IMR-90 (cell line): Measurements from ENCODE around the gene KCNK7. TPM values are rescaled to one million over a fixed set of nuclear protein-coding genes. Genes with fewer than 3 reads are reported as not detected.

Experiments used
- ATAC-seq: fragments of 200-7000 bp; cut with Tn5 transposase; 2 replicates; pipeline ENCODE4 v1.9.1; 2020; ENCODE audit warnings: low read depth, mild to moderate bottlenecking, moderate library complexity
- BruUV-seq: library from RNA; stranded (reverse); fragments of 400-500 nt; replicated peaks from 2 replicates; lab custom pipeline; 2021; lab: Mats Ljungman, UMichigan
- CTCF ChIA-PET: fragments of 300-600 bp; formaldehyde crosslinking; extraction: SDS; loops from one replicate; lab custom pipeline; 2021; ENCODE audit warnings: antibody characterized with exemption; lab: Yijun Ruan, JAX
- POLR2A ChIA-PET: fragments of 300-600 bp; sonication (Branson Sonifier 250); formaldehyde crosslinking; loops from one replicate; lab custom pipeline; 2022; ENCODE audit warnings: antibody characterized with exemption; ENCODE audit not compliant: unreplicated experiment; lab: Charles Lee
- DNase-seq: peaks from one replicate; pipeline ENCODE4 v3.0.0; 2013
- H2AFZ ChIP-seq: replicated peaks from 2 replicates; pipeline ENCODE3; 2013; ENCODE audit warnings: low read length, mild to moderate bottlenecking; ENCODE audit not compliant: poor library complexity
- H2AK5ac ChIP-seq: 2 replicates; pipeline ENCODE4 v1.6.1; 2013; ENCODE audit warnings: low read depth, low read length, inconsistent platforms
- H2AK9ac ChIP-seq: replicated peaks from 2 replicates; pipeline ENCODE3; 2013; ENCODE audit warnings: mild to moderate bottlenecking, low read depth, low read length, moderate library complexity; ENCODE audit not compliant: poor library complexity
- H2BK120ac ChIP-seq: 2 replicates; pipeline ENCODE4 v1.6.1; 2013; ENCODE audit warnings: low read depth, low read length, inconsistent platforms
- H2BK15ac ChIP-seq: 3 replicates; pipeline ENCODE4 v1.6.1; 2013; ENCODE audit warnings: low read depth, low read length, inconsistent platforms
- H2BK20ac ChIP-seq: 2 replicates; pipeline ENCODE4 v1.6.1; 2013; ENCODE audit warnings: low read depth, mild to moderate bottlenecking, inconsistent platforms, low read length, moderate library complexity
- H2BK5ac ChIP-seq: 2 replicates; pipeline ENCODE4 v1.6.1; 2013; ENCODE audit warnings: mild to moderate bottlenecking, low read depth, low read length, inconsistent platforms; ENCODE audit not compliant: poor library complexity, severe bottlenecking
- H3K14ac ChIP-seq: replicated peaks from 2 replicates; pipeline ENCODE4 v1.6.1; 2013; ENCODE audit warnings: low read depth, low read length, inconsistent platforms
- H3K18ac ChIP-seq: 2 replicates; pipeline ENCODE4 v1.6.1; 2013; ENCODE audit warnings: low read depth, low read length, control low read depth
- H3K23ac ChIP-seq: 2 replicates; pipeline ENCODE4 v1.6.1; 2013; ENCODE audit warnings: low read depth, low read length, inconsistent platforms
- H3K27ac ChIP-seq: 2 replicates; pipeline ENCODE4 v1.5.1; 2013; ENCODE audit warnings: mild to moderate bottlenecking, control low read depth, low read length; ENCODE audit not compliant: insufficient read depth
- H3K27me3 ChIP-seq: 2 replicates; pipeline ENCODE4 v1.6.1; 2013; ENCODE audit warnings: low read length; ENCODE audit not compliant: control insufficient read depth, insufficient read depth
- H3K36me3 ChIP-seq: 2 replicates; pipeline ENCODE4 v1.6.1; 2013; ENCODE audit warnings: low read length, mixed read lengths; ENCODE audit not compliant: control insufficient read depth, insufficient read depth
- H3K4ac ChIP-seq: 2 replicates; pipeline ENCODE4 v1.6.1; 2013; ENCODE audit warnings: low read depth, low read length, inconsistent platforms
- H3K4me1 ChIP-seq: 2 replicates; pipeline ENCODE4 v1.6.1; 2013; ENCODE audit warnings: low read length, mixed read lengths; ENCODE audit not compliant: control insufficient read depth, insufficient read depth
- H3K4me2 ChIP-seq: 2 replicates; pipeline ENCODE4 v1.6.1; 2013; ENCODE audit warnings: low read depth, mild to moderate bottlenecking, control low read depth, low read length, moderate library complexity
- H3K4me3 ChIP-seq: 2 replicates; pipeline ENCODE4 v1.5.1; 2013; ENCODE audit warnings: low read depth, mild to moderate bottlenecking, control low read depth, low read length, moderate library complexity; ENCODE audit not compliant: insufficient read depth
- H3K56ac ChIP-seq: 2 replicates; pipeline ENCODE4 v1.6.1; 2013; ENCODE audit warnings: low read length, inconsistent platforms; ENCODE audit not compliant: insufficient read depth; ENCODE audit errors: extremely low read depth
- H3K79me1 ChIP-seq, 2 experiments: 2 replicates each; pipeline ENCODE4 v1.6.1; 2013; ENCODE audit warnings: low read length in 2 of 2, inconsistent platforms in 1 of 2, low read depth in 1 of 2
- H3K9ac ChIP-seq: 2 replicates; pipeline ENCODE4 v1.6.1; 2013; ENCODE audit warnings: low read depth, low read length, control low read depth
- H3K9me1 ChIP-seq: 2 replicates; pipeline ENCODE4 v1.6.1; 2013; ENCODE audit warnings: low read length, inconsistent platforms; ENCODE audit not compliant: insufficient read depth
- H3K9me3 ChIP-seq: 2 replicates; pipeline ENCODE4 v1.6.1; 2013; ENCODE audit warnings: low read length; ENCODE audit not compliant: control insufficient read depth, insufficient read depth
- H4K20me1 ChIP-seq: 2 replicates; pipeline ENCODE4 v1.6.1; 2013; ENCODE audit warnings: low read length, inconsistent platforms; ENCODE audit not compliant: insufficient read depth
- H4K5ac ChIP-seq: 2 replicates; pipeline ENCODE4 v1.6.1; 2013; ENCODE audit warnings: mild to moderate bottlenecking, low read depth, low read length, control low read depth
- H4K8ac ChIP-seq, 2 experiments: 2 replicates each; pipeline ENCODE4 v1.6.1; 2013; ENCODE audit warnings: low read depth in 2 of 2, low read length in 2 of 2, control low read depth in 1 of 2, inconsistent platforms in 1 of 2
- H4K91ac ChIP-seq: 2 replicates; pipeline ENCODE4 v1.6.1; 2013; ENCODE audit warnings: low read depth, low read length, inconsistent platforms; ENCODE audit not compliant: insufficient read depth
- BHLHE40 ChIP-seq: fragments of 150-350 bp; IDR thresholded peaks from 2 replicates; pipeline ENCODE4 v1.6.1; 2016; ENCODE audit warnings: mild to moderate bottlenecking, low read depth, low read length
- MXI1 ChIP-seq: IDR thresholded peaks from 2 replicates; pipeline ENCODE4 v1.6.1; 2012; ENCODE audit warnings: low read depth, mild to moderate bottlenecking, low read length, moderate library complexity, borderline replicate concordance
- POLR2A ChIP-seq: IDR thresholded peaks from 2 replicates; pipeline ENCODE4 v1.6.1; 2012; ENCODE audit warnings: mild to moderate bottlenecking, low read depth, low read length
- WGBS, 2 experiments: methylation state at CpG; one replicate each; pipeline versions ENCODE4 v1.1.5 to v1.1.7; 2013; ENCODE audit warnings: missing lambda C conversion rate in 2 of 2; ENCODE audit not compliant: insufficient read length in 1 of 2; ENCODE audit errors: extremely low coverage in 2 of 2; 5-methylcytosine and 5-hydroxymethylcytosine counted together
- dilution Hi-C: fragments of 300-500 bp; cut with HindIII; formaldehyde crosslinking; loops from one replicate; pipeline ENCODE4 v1.14.3; 2018; ENCODE audit warnings: low sequenced_read_pairs; ENCODE audit not compliant: unreplicated experiment
- in situ Hi-C: fragments of 300-500 bp; cut with MboI; formaldehyde crosslinking; loops from 3 replicates; pipeline ENCODE4 v1.14.3; 2019; ENCODE audit warnings: low sequenced_read_pairs, inconsistent platforms, mixed read lengths
- intact Hi-C: fragments of 100-400 bp; cut with micrococcal nuclease; formaldehyde crosslinking; loops from 2 replicates; pipeline ENCODE4 v1.10.0; 2022
- polyA plus RNA-seq, 3 experiments: library from polyadenylated mRNA; depleted of rRNA; stranded (reverse); fragments of >200 nt; gene quantifications; 2 replicates each; pipeline ENCODE4 v1.2.3, GENCODE V29; 2012; ENCODE audit warnings: low replicate concordance in 1 of 3
- total RNA-seq: library from RNA; depleted of rRNA; stranded (reverse); fragments of >200 nt; gene quantifications from 2 replicates; pipeline ENCODE4 v1.2.3, GENCODE V29; 2012
- TF ChIP-seq, protein P1 (sequence below): fragments of 150-350 bp; IDR thresholded peaks from 2 replicates; pipeline ENCODE4 v1.6.1; 2016; ENCODE audit warnings: low read depth, mild to moderate bottlenecking, low read length, moderate library complexity, borderline replicate concordance

KCNK7 gene
- total and polyA plus RNA-seq, 2 of the 4 experiments (the other 2 are of a cell fraction) = 0.09 TPM; not detected in 1

GRCh38 chr11:65557280-65558001, 38.2 kb downstream of the KCNK7 start:
- dilution Hi-C loops (no loop called here), in situ Hi-C loops (no loop called here), intact Hi-C loops (loop anchor here (1.0 to 2.0 kb wide), 2 partner anchors 13 to 17 kb away; partner anchors contain the start of gene ZNRD2)
- ATAC-seq (peak; percentile 16), DNase-seq (no peak)
- Histone ChIP-seq H2AK5ac (peak overlapping the region; percentile 41), H4K8ac (peak overlapping the region; percentile 39 to 87; a peak in 1 of 4 replicates), H2BK15ac (peak overlapping the region; percentile 32; the same call in 1 of the 3 replicates), H4K5ac (peak overlapping the region; percentile 39), H3K36me3 (peaks cover 4% of the 10 kb centered on the region; the same call in 1 of the 2 replicates), H2BK120ac (peak overlapping the region; percentile 7; the same call in 1 of the 2 replicates), H3K4me1 (peaks cover 43% of the 10 kb centered on the region), H3K4me3 (peak overlapping the region; percentile 74), H3K9me3 (no peaks in the 10 kb centered on the region), H2BK5ac (peak overlapping the region; percentile 72), H2BK20ac (no peak overlapping the region), H3K14ac (peak overlapping the region; percentile 34), H3K4me2 (peak overlapping the region; percentile 81), H2AFZ (peak overlapping the region; percentile 79), H3K9ac (peak overlapping the region; percentile 71), H2AK9ac (peak overlapping the region; percentile 97), H3K23ac (peak overlapping the region; percentile 18), H3K9me1 (peaks cover 25% of the 10 kb centered on the region), H4K91ac (peak overlapping the region; percentile 87; the same call in 1 of the 2 replicates), H3K27ac (peak overlapping the region; percentile 78), H3K4ac (peak overlapping the region; percentile 63), H3K27me3 (no peaks in the 10 kb centered on the region), H4K20me1 (peaks cover 12% of the 10 kb centered on the region), H3K18ac (peak overlapping the region; percentile 7), H3K56ac (no peak overlapping the region), H3K79me1 (peaks cover 16 to 45% of the 10 kb centered on the region in 2 experiments; a peak in 3 of 4 replicates)
- no TSS peak for BruUV-seq
- 4% methylated on average over 21 of the region's 47 CpGs; no CpG with 5 or more reads in 1 of the 2 experiments for WGBS, 2 experiments
- ChIA-PET CTCF (no interaction called here), POLR2A (no interaction called here)
- TF ChIP-seq MXI1 (no peak), BHLHE40 (no peak), POLR2A (no peak; the same call in 1 of the 2 replicates)
- TF ChIP-seq, protein P1, sequence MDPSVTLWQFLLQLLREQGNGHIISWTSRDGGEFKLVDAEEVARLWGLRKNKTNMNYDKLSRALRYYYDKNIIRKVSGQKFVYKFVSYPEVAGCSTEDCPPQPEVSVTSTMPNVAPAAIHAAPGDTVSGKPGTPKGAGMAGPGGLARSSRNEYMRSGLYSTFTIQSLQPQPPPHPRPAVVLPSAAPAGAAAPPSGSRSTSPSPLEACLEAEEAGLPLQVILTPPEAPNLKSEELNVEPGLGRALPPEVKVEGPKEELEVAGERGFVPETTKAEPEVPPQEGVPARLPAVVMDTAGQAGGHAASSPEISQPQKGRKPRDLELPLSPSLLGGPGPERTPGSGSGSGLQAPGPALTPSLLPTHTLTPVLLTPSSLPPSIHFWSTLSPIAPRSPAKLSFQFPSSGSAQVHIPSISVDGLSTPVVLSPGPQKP = no peak
